HepG2 (cell line): ENCODE measurements around the gene ZNF276.

Source experiments
- CTCF ChIP-seq: sonication (generic); formaldehyde crosslinking; IDR thresholded peaks from 2 replicates; pipeline ENCODE4 v1.5.0; 2020; ENCODE audit warnings: mild to moderate bottlenecking, missing genetic modification reagents, moderate library complexity
- MAZ ChIP-seq, 2 experiments: sonication (generic) in 1 of 2; formaldehyde crosslinking in 1 of 2; IDR thresholded peaks; 2 replicates each; pipeline versions ENCODE4 v1.5.0 to v1.6.1; 2012 to 2020; ENCODE audit warnings: low read depth in 2 of 2, mild to moderate bottlenecking in 2 of 2, borderline replicate concordance in 1 of 2, improper control_type of control experiment in 1 of 2, low read length in 1 of 2, missing genetic modification reagents in 1 of 2, moderate library complexity in 1 of 2
- ZFX ChIP-seq: sonication (generic); formaldehyde crosslinking; IDR thresholded peaks from 2 replicates; pipeline ENCODE4 v1.4.0; 2020; ENCODE audit warnings: mild to moderate bottlenecking, low read depth, missing genetic modification reagents, moderate library complexity
- TF ChIP-seq, protein P1 (sequence below): sonication (generic); formaldehyde crosslinking; IDR thresholded peaks from 2 replicates; pipeline ENCODE4 v1.5.0; 2020; ENCODE audit warnings: mild to moderate bottlenecking, low read depth, missing genetic modification reagents, borderline replicate concordance
- TF ChIP-seq, protein P2 (sequence below): sonication (generic); formaldehyde crosslinking; IDR thresholded peaks from 2 replicates; pipeline ENCODE4 v1.5.1; 2020; ENCODE audit warnings: mild to moderate bottlenecking, missing genetic modification reagents, borderline replicate concordance

DNA sequence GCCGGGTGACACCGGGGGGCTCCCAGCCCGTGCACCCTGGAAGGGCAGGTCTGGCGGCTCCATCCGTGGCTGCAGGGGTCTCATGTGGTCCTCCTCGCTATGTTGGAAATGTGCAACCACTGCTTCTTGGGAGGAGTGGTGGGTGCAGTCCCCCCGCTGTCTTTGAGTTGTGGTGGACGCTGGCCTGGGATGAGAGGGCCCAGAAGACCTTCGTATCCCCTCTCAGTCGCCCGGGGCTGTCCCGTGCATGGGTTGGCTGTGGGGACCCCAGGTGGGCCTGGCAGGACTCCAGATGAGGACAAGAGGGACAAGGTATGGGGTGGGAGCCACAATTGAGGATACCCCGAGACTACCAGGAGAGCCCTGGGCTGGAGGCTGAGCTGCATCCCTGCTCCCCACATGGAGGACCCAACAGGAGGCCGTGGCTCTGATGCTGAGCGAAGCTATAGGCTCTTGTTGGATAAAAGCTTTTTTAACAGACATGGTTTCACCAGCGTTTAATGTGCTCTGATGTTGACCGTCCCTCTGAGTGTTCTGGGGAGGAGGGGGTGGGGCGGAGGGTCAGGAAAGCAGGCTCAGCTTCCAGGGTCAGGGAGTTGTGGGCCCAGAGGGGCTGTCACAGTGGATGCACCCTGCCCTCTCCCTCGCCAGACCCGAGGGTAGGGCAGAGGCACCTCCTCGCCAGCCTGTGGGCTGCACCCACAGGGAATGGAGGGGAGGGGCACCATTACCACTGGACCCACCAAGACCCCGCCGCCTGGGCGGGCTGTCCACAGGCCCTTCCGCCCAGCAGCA is 25.3 kb upstream of the ZNF276 start:
- TF ChIP-seq MAZ (IDR thresholded peaks at IDR 0.05; ENCODE audit: borderline replicate concordance, low read depth, low read length) (no peak), MAZ (CRISPR knock-in tag; IDR thresholded peaks at IDR 0.05; ENCODE audit: low read depth) (no peak), ZFX (no peak), CTCF (CRISPR knock-in tag) (no peak)
- TF ChIP-seq, protein P1, sequence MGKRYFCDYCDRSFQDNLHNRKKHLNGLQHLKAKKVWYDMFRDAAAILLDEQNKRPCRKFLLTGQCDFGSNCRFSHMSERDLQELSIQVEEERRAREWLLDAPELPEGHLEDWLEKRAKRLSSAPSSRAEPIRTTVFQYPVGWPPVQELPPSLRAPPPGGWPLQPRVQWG (CRISPR knock-in tag): no peak
- TF ChIP-seq, protein P2, sequence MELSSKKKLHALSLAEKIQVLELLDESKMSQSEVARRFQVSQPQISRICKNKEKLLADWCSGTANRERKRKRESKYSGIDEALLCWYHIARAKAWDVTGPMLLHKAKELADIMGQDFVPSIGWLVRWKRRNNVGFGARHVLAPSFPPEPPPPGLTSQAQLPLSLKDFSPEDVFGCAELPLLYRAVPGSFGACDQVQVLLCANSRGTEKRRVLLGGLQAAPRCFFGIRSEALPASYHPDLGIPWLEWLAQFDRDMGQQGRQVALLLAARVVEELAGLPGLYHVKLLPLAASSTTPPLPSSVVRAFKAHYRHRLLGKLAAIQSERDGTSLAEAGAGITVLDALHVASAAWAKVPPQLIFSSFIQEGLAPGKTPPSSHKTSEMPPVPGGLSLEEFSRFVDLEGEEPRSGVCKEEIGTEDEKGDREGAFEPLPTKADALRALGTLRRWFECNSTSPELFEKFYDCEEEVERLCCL (CRISPR knock-in tag): no peak
